OCI-LY1 (cell line): ENCODE data around the gene SMAD6.

Experiments used
- H2AFZ ChIP-seq: fragments of 200-600 bp; sonication (generic), shearing (Covaris generic); 2 replicates; pipeline ENCODE4 v1.6.0; 2014; ENCODE audit warnings: antibody characterized with exemption, mild to moderate bottlenecking, low read length
- H3F3A ChIP-seq: fragments of 200-600 bp; sonication (generic), shearing (Covaris generic); 2 replicates; pipeline ENCODE4 v1.6.0; 2014; ENCODE audit warnings: mild to moderate bottlenecking, antibody characterized with exemption, low read length, moderate library complexity; ENCODE audit not compliant: insufficient read depth
- H3K27ac ChIP-seq: fragments of 200-600 bp; sonication (generic); 2 replicates; pipeline ENCODE4 v1.5.1; 2014; ENCODE audit warnings: low read length, mixed run types, mild to moderate bottlenecking, low read depth; ENCODE audit not compliant: poor library complexity, severe bottlenecking
- H3K27me3 ChIP-seq: fragments of 200-600 bp; sonication (generic); 2 replicates; pipeline ENCODE4 v1.6.0; 2014; ENCODE audit warnings: antibody characterized with exemption, mild to moderate bottlenecking, low read length, moderate library complexity; ENCODE audit not compliant: insufficient read depth
- H3K36me3 ChIP-seq: fragments of 200-600 bp; sonication (generic); 2 replicates; pipeline ENCODE4 v1.6.1; 2014; ENCODE audit warnings: mild to moderate bottlenecking, antibody characterized with exemption, low read length, moderate library complexity, mixed read lengths; ENCODE audit not compliant: insufficient read depth
- H3K4me1 ChIP-seq: fragments of 200-600 bp; sonication (generic); 2 replicates; pipeline ENCODE4 v1.5.1; 2014; ENCODE audit warnings: mild to moderate bottlenecking, low read length, moderate library complexity; ENCODE audit not compliant: insufficient read depth, severe bottlenecking
- H3K4me2 ChIP-seq: fragments of 200-600 bp; sonication (generic), shearing (Covaris generic); 2 replicates; pipeline ENCODE4 v1.6.1; 2014; ENCODE audit warnings: low read length
- H3K4me3 ChIP-seq: fragments of 200-600 bp; sonication (generic); 2 replicates; pipeline ENCODE4 v1.5.1; 2014; ENCODE audit warnings: low read length, low read depth, mild to moderate bottlenecking, mixed read lengths; ENCODE audit not compliant: poor library complexity, severe bottlenecking
- H3K79me2 ChIP-seq: fragments of 200-600 bp; shearing (Covaris generic); 2 replicates; pipeline ENCODE4 v1.6.1; 2016; ENCODE audit warnings: mixed run types, low read length, mixed read lengths; ENCODE audit not compliant: insufficient read depth
- H3K9ac ChIP-seq: fragments of 200-600 bp; sonication (generic), shearing (Covaris generic); 2 replicates; pipeline ENCODE4 v1.6.1; 2014; ENCODE audit warnings: mild to moderate bottlenecking, low read length, mixed read lengths
- H3K9me2 ChIP-seq: fragments of 200-600 bp; sonication (generic), shearing (Covaris generic); 2 replicates; pipeline ENCODE4 v1.6.1; 2014; ENCODE audit warnings: low read depth, mild to moderate bottlenecking, low read length, mixed read lengths
- H3K9me3 ChIP-seq: fragments of 200-600 bp; shearing (Covaris generic); 2 replicates; pipeline ENCODE4 v1.6.1; 2014; ENCODE audit warnings: low read length, mixed read lengths
- H4K20me1 ChIP-seq: fragments of 200-600 bp; sonication (generic), shearing (Covaris generic); 2 replicates; pipeline ENCODE4 v1.6.0; 2016; ENCODE audit warnings: mild to moderate bottlenecking, low read length; ENCODE audit not compliant: insufficient read depth
- EZH2 ChIP-seq: fragments of 200-600 bp; sonication (generic), shearing (Covaris generic); IDR thresholded peaks from 2 replicates; pipeline ENCODE4 v1.8.0; 2017; ENCODE audit warnings: borderline replicate concordance, mixed run types, mild to moderate bottlenecking, antibody characterized with exemption, low read length, moderate library complexity, mixed read lengths
- TF ChIP-seq, protein P1 (sequence below): fragments of 200-600 bp; sonication (generic), shearing (Covaris generic); IDR thresholded peaks from 2 replicates; pipeline ENCODE4 v1.5.1; 2017; ENCODE audit warnings: mild to moderate bottlenecking, antibody characterized with exemption, low read length, moderate library complexity, mixed read lengths

The SMAD6 gene

DNA sequence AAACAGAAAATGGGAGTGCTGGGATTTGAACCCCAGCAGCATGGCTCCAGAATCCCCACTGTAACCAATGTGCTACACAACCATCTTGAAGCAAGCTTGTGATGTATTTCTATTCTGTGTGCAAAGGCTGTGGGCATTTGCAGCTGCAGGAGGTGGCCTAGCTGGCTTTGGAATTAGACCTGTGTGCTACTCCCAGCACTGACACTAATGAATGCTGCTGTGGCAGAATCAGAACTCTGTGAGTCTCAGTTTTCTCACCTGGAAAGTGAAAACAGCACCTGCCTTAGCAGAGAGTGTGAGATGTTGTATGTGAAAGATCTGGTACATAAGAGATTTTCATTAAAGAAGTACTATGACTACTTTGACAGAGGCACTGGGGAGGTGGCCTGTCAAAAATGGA, 21.5 kb upstream of the SMAD6 start:
- H4K20me1 ChIP-seq, result no peaks in the 10 kb centered on the region
- H3K79me2 ChIP-seq, result no peaks in the 10 kb centered on the region
- no peaks in the 10 kb centered on the region for H3K9me2 ChIP-seq
- no peaks in the 10 kb centered on the region for H3F3A ChIP-seq
- no peak overlapping the region for H3K27ac ChIP-seq
- no peaks in the 10 kb centered on the region for H3K36me3 ChIP-seq
- H2AFZ ChIP-seq, result no peak overlapping the region
- no peaks in the 10 kb centered on the region for H3K9me3 ChIP-seq
- no peaks in the 10 kb centered on the region for H3K27me3 ChIP-seq
- H3K4me2 ChIP-seq, result no peak overlapping the region
- no peaks in the 10 kb centered on the region for H3K4me1 ChIP-seq
- no peak overlapping the region for H3K9ac ChIP-seq
- H3K4me3 ChIP-seq, result no peak overlapping the region
- TF ChIP-seq, protein P1, sequence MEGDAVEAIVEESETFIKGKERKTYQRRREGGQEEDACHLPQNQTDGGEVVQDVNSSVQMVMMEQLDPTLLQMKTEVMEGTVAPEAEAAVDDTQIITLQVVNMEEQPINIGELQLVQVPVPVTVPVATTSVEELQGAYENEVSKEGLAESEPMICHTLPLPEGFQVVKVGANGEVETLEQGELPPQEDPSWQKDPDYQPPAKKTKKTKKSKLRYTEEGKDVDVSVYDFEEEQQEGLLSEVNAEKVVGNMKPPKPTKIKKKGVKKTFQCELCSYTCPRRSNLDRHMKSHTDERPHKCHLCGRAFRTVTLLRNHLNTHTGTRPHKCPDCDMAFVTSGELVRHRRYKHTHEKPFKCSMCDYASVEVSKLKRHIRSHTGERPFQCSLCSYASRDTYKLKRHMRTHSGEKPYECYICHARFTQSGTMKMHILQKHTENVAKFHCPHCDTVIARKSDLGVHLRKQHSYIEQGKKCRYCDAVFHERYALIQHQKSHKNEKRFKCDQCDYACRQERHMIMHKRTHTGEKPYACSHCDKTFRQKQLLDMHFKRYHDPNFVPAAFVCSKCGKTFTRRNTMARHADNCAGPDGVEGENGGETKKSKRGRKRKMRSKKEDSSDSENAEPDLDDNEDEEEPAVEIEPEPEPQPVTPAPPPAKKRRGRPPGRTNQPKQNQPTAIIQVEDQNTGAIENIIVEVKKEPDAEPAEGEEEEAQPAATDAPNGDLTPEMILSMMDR, result no peak
- TF ChIP-seq EZH2, result no peak

DNA sequence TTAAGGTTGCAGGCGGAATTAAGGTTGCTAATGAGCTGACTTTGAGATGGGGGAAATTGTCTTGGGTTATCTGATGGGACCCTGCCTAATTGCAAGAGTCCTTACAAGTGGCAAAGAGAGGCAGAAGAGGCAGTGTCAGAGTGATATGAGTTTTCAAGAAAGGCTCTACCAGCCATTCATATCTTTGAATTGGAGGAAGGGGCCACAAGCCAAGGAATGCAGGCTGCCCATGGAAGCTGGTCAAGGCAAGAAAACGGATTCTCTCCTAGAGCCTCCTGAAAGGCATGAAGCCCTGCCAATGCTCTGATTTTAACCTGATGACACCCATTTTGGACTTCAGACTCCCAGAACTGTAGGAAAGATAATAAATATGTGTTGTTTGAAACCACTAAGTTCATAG, 20.6 kb upstream of the SMAD6 start:
- Histone ChIP-seq H3K36me3 (no peaks in the 10 kb centered on the region), H3K9me2 (no peaks in the 10 kb centered on the region), H3K4me3 (no peak overlapping the region), H3F3A (no peaks in the 10 kb centered on the region), H4K20me1 (no peaks in the 10 kb centered on the region), H3K27me3 (no peaks in the 10 kb centered on the region), H3K4me2 (no peak overlapping the region), H3K4me1 (no peaks in the 10 kb centered on the region), H2AFZ (no peak overlapping the region), H3K27ac (no peak overlapping the region), H3K9me3 (no peaks in the 10 kb centered on the region), H3K79me2 (no peaks in the 10 kb centered on the region), H3K9ac (no peak overlapping the region)
- TF ChIP-seq, protein P1, result no peak
- TF ChIP-seq EZH2, result no peak

DNA sequence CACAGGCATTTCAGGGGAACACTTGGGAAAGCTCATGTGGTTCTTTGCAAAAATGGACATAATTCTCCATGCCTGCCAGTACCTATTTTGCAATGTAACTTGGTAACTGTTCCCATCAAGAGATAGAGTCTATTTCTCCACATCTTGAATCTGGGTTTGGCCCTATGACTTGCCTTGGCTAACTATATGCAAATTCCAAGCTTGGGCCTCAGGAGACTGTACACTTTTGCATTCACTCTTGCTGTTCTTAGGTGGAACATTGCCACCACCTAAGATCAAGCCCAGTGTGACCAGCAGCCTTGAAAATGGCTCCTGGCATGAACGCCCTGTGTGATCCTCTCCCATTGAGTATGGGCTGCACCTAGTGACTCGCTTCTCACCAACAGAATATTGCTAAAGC, 19.8 kb upstream of the SMAD6 start:
- TF ChIP-seq, protein P1, result no peak
- no peak for TF ChIP-seq EZH2
- Histone ChIP-seq H3K36me3 (no peaks in the 10 kb centered on the region), H3K4me3 (no peak overlapping the region), H3K4me1 (no peaks in the 10 kb centered on the region), H3K4me2 (no peak overlapping the region), H2AFZ (no peak overlapping the region), H3K9me3 (no peaks in the 10 kb centered on the region), H3K9ac (no peak overlapping the region), H3K79me2 (no peaks in the 10 kb centered on the region), H3K27me3 (no peaks in the 10 kb centered on the region), H3K9me2 (no peaks in the 10 kb centered on the region), H3F3A (no peaks in the 10 kb centered on the region), H4K20me1 (no peaks in the 10 kb centered on the region), H3K27ac (no peak overlapping the region)
